Pancreas (tissue), 10 donors: ENCODE measurements around the gene PBRM1. TPM values are rescaled to one million over a fixed set of nuclear protein-coding genes. Genes with fewer than 3 reads are reported as not detected.
A peak's percentile ranks its signal among the peaks of the same experiment; 100 is the strongest.

ENCODE experiments used
- ATAC-seq, 4 donors: fragments of 200-7000 bp; cut with Tn5 transposase; one replicate each; pipeline versions ENCODE4 v1.8.0 to v1.9.1; 2020; ENCODE audit warnings: mild to moderate bottlenecking in 4 of 4, moderate library complexity in 4 of 4
- DNase-seq, 6 donors: peaks; one replicate each; pipeline ENCODE4 v3.0.0-alpha.2; 2020
- FAIRE-seq: peaks from 2 replicates; lab custom pipeline; 2012; peaks lifted over from hg19 to GRCh38; lab: Jason Lieb, UNC
- H3K27ac ChIP-seq, 4 donors: fragments of 200-600 bp; sonication (generic); 1 replicate in 3 of 4; 2 replicates in 1 of 4; pipeline versions ENCODE4 v1.5.0 to v1.8.0; 2020
- H3K27me3 ChIP-seq, 4 donors: fragments of 200-600 bp; one replicate each; pipeline ENCODE4 v1.8.0; 2021
- H3K36me3 ChIP-seq, 3 donors: fragments of 200-600 bp; sonication (generic) in 1 of 3; one replicate each; pipeline versions ENCODE4 v1.5.0 to v1.8.0; 2020 to 2021
- H3K4me1 ChIP-seq, 3 donors: fragments of 200-600 bp; one replicate each; pipeline ENCODE4 v1.8.0; 2021
- H3K4me3 ChIP-seq, 4 donors: fragments of 200-600 bp; sonication (generic) in 2 of 4; one replicate each; pipeline versions ENCODE4 v1.5.0 to v1.8.0; 2020 to 2021
- H3K9me3 ChIP-seq, 4 donors: fragments of 200-600 bp; one replicate each; pipeline ENCODE4 v1.8.0; 2021
- CTCF ChIP-seq, 4 donors: fragments of 200-600 bp; sonication (generic) in 3 of 4; IDR thresholded peaks; one replicate each; pipeline versions ENCODE4 v1.5.0 to v1.8.0; 2021; ENCODE audit warnings: antibody characterized with exemption in 4 of 4
- WGBS, 2 donors: extraction: QIAGEN DNeasy Blood & Tissue Kit; methylation state at CpG; one replicate each; pipeline ENCODE4 v1.1.7; 2013; 5-methylcytosine and 5-hydroxymethylcytosine counted together
- intact Hi-C, 3 donors: fragments of 100-400 bp; cut with DNase I; formaldehyde crosslinking; loops; one replicate each; pipeline versions ENCODE4 v1.11.1 to v1.14.2; 2022
- polyA plus RNA-seq, 2 donors: library from polyadenylated mRNA; stranded (reverse); fragments of 200-250 nt; gene quantifications; one replicate each; pipeline ENCODE4 v1.2.3, GENCODE V29; 2013
- total RNA-seq, 6 donors: library from RNA; stranded (reverse); fragmentation: NEBNext Ultra II Directional in 4 of 6; extraction: Animal tissue kit (Norgen Biotek cat#: 25700) in 4 of 6; gene quantifications; one replicate each; pipeline versions ENCODE4 v1.2.1 to v1.2.4, GENCODE V29; 2021 to 2023
- donor health status: healthy with polysubstance abuse.
- donor health status: DM: no; HTN: no; CAD: no; lungs with moderate emphysema.
- donor health status: DM: no; HTN: no; CAD: no.
- donor health status: control.
- donor health status: control.
- donor health status: Bipolar disorder and iron deficiency.
- donor health status: DM: yes; HTN: yes; CAD: no.
- donor health status: DM: no; HTN: no; CAD: no.
- donor health status: DM: no; HTN: no; CAD: no.
- donor health status: DM: yes; HTN: yes; CAD: no.

The PBRM1 gene
- total and polyA plus RNA-seq, 8 donors = 7.4 to 34.9 (median 22.5) TPM

- Histone ChIP-seq H3K36me3 (peaks cover 0 to 68% (median 23%) of the 10 kb centered on the region in 3 donors), H3K27me3 (no peaks in the 10 kb centered on the region), H3K27ac (no peak overlapping the region), H3K4me3 (no peak overlapping the region), H3K4me1 (no peaks in the 10 kb centered on the region), H3K9me3 (no peaks in the 10 kb centered on the region)
- no peak for FAIRE-seq
- no peak for ATAC-seq
- no peak for TF ChIP-seq CTCF (IDR thresholded peaks at IDR 0.05)
- intact Hi-C loops = no loop called here
- 59 to 65% methylated on average over 3 of the region's 3 CpGs for WGBS, 2 donors
- no peak for DNase-seq
These were observed 25.7 kb downstream of the PBRM1 start for GRCh38 chr3:52660046-52660445.

- Histone ChIP-seq H3K9me3 (no peaks in the 10 kb centered on the region), H3K4me1 (no peaks in the 10 kb centered on the region), H3K27ac (no peak overlapping the region), H3K4me3 (no peak overlapping the region), H3K36me3 (peaks cover 2 to 75% (median 15%) of the 10 kb centered on the region in 3 donors), H3K27me3 (no peaks in the 10 kb centered on the region)
- intact Hi-C loops = no loop called here
- WGBS, 2 donors = 90 to 94% methylated on average over 3 of the region's 3 CpGs
- no peak for TF ChIP-seq CTCF (IDR thresholded peaks at IDR 0.05)
- FAIRE-seq (no peak), ATAC-seq (no peak), DNase-seq (no peak)
These were observed 29.8 kb downstream of the PBRM1 start for GRCh38 chr3:52655895-52656294.

GRCh38 chr3:52651592-52651991 lies 34.1 kb downstream of the PBRM1 start:
- H3K9me3 ChIP-seq = no peaks in the 10 kb centered on the region
- peaks cover 3 to 58% (median 12%) of the 10 kb centered on the region in 3 donors for H3K36me3 ChIP-seq
- intact Hi-C loops = no loop called here
- no peak overlapping the region for H3K27ac ChIP-seq
- DNase-seq = no peak
- H3K27me3 ChIP-seq = no peaks in the 10 kb centered on the region
- TF ChIP-seq CTCF (IDR thresholded peaks at IDR 0.05) = no peak
- no peak for FAIRE-seq
- no peak for ATAC-seq
- no peak overlapping the region for H3K4me3 ChIP-seq
- H3K4me1 ChIP-seq = no peaks in the 10 kb centered on the region

GRCh38 chr3:52650439-52650838 lies 35.3 kb downstream of the PBRM1 start:
- intact Hi-C loops = no loop called here
- no peak for ATAC-seq
- no peaks in the 10 kb centered on the region for H3K4me1 ChIP-seq
- DNase-seq = no peak
- TF ChIP-seq CTCF (IDR thresholded peaks at IDR 0.05) = no peak
- no peaks in the 10 kb centered on the region for H3K9me3 ChIP-seq
- 84 to 93% methylated on average over 1 of the region's 1 CpG for WGBS, 2 donors
- H3K36me3 ChIP-seq = peaks cover 3 to 48% (median 6%) of the 10 kb centered on the region in 3 donors
- H3K27ac ChIP-seq = no peak overlapping the region
- no peaks in the 10 kb centered on the region for H3K27me3 ChIP-seq
- no peak overlapping the region for H3K4me3 ChIP-seq
- FAIRE-seq = no peak

DNA sequence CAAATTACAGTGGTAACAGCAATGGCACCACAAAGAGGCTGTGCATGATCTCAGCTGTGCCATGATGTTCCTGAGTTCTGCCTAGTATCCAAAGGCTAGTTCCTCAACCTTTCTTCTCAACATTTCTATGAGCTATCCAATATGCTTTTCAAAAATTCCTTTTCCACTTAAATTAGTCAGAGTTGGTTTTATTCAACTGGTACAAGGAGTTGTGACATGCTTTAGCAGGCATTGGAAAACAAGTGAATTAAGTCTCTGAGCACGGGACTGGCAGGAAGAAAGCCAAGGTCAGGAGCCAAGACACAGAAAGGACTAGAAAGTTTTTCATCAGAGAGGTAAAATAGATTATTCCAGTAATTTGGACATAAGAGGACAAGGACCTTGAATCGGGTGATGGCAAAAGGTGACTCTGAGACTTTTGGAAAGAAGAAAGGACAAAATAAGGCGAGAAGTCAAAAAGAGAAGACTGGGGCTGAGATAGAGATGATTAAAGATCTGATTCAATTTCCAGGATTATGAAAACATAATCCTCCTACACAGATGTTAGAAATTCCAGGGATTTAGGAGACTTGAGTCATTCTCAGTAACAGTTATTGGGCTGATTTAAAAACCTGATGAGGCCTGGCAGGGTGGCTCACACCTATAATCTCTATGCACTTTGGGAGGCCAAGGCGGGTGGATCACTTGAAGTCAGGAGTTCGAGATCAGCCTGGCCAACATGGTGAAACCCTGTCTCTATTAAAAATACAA lies 36.1 kb downstream of the PBRM1 start:
- TF ChIP-seq CTCF (IDR thresholded peaks at IDR 0.05) = no peak
- DNase-seq (no peak), FAIRE-seq (no peak), ATAC-seq (peak in 2 of 4 donors; percentile 15 to 30)
- Histone ChIP-seq H3K9me3 (no peaks in the 10 kb centered on the region), H3K4me3 (no peak overlapping the region), H3K27me3 (no peaks in the 10 kb centered on the region), H3K27ac (no peak overlapping the region), H3K36me3 (peaks cover 0 to 46% (median 3%) of the 10 kb centered on the region in 3 donors), H3K4me1 (no peaks in the 10 kb centered on the region)
- intact Hi-C loops = no loop called here
- 73 to 76% methylated on average over 5 of the region's 5 CpGs for WGBS, 2 donors
